ENCODE results near the gene FIBP.

FIBP gene

GRCh38 chr11:65887723-65888162 is 528 bp downstream of the FIBP start:
- DNase-seq = no peak

- no peak for DNase-seq
Measured at GRCh38 chr11:65886826-65887722, 1.2 kb downstream of the FIBP start.

- DNase-seq = no peak
Measured at GRCh38 chr11:65885808-65886536, 2.3 kb downstream of the FIBP start.

DNA sequence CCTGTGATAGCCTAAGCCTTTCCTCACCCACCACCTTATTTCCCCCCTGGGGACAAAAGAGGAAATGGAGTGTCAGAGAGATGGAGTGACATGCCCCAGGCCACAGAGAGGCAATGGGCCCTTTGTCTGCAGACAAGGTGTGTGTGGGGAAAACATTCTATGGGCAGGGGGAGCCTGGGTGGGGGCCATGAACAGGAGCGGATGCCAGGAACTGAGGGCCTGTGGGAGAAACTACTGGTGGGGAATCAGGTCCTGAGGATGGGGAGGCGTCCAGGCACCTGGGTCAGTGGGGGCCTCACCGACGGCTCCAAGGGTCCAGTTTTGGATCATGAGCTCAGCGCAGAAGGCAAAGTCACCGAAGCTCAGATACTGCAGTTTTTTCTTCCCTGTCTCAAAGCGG is 3.0 kb downstream of the FIBP start:
- DNase-seq = no peak

- peak; percentile 63 for DNase-seq
Measured at GRCh38 chr11:65884716-65885092, 3.6 kb downstream of the FIBP start.

DNA sequence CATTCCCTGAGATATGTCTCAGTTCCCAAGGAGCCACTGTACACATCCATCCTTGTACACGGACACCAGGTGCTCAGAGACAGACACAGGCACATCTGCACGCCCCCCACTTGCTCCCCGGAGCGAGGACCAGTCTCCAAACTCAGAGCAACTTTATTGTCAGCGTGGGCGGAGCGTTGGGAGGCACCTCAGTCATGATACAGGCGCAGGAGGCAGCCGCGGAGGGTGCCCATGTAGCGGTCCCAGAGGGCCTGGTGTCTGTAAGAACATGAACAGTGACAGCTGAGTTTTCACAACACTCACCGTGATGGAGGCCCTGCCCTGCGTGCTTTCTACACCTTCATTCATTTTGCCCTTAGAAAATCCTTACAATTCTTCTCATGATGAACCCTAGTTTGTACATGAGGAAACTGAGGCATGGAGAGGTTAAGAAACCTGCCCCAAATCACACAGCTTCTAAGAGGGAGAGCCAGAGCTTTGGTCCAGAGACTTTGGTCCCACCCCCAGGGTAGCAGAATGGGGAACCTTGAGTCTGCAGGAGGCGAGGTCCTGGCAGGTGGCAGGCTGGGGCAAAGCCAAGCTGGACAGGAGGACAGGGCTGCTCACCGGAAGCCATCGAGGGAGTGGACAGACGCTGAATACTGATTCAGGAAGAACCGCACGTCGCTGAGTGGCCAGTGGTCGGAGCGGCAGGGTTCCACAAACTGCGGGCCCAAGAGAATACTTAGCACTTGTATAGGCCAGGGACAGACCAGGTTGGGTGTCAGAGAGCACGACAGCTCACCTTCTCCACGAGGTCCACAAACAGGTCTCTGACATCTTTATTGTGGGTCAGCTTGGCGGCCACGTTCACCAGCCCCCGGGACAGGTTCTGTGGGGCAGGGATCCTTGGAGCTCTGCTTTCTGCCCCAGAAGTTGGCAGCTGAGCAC is 4.2 kb downstream of the FIBP start:
- DNase-seq = no peak

GRCh38 chr11:65883058-65883761 is 5.1 kb downstream of the FIBP start:
- DNase-seq = no peak

DNA sequence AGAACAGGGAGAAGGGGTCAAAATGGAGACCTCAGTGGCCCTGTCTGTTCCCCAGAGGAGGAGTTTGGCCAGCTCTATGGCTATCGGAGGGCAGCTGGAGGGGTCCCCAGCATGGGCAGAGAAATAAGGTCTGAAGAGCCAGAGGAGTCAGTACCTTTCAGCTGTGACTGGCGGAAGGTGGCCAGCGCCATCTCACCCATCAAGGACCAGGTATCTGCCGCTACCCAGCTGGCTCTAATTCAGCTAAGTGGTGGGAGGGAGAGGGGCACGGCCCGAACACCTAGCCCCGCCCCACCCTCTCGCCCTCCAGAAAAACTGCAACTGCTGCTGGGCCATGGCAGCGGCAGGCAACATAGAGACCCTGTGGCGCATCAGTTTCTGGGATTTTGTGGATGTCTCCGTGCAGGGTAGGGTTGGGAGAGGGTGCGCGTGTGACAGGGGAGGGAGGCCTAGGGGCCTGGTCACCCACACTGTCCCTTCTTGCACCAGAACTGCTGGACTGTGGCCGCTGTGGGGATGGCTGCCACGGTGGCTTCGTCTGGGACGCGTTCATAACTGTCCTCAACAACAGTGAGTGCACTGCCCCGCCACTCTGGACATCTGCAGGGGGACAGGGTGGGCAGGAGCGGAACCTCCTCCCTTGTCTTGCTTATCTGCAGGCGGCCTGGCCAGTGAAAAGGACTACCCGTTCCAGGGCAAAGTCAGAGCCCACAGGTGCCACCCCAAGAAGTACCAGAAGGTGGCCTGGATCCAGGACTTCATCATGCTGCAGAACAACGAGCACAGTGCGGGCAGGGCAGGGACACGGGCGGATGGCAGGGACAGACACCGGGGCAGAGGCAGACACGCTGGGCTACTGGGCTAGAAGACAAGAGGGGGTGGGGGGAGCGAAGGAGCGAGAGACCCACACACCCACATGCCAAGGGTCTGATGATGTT is 5.9 kb downstream of the FIBP start:
- DNase-seq = no peak

DNA sequence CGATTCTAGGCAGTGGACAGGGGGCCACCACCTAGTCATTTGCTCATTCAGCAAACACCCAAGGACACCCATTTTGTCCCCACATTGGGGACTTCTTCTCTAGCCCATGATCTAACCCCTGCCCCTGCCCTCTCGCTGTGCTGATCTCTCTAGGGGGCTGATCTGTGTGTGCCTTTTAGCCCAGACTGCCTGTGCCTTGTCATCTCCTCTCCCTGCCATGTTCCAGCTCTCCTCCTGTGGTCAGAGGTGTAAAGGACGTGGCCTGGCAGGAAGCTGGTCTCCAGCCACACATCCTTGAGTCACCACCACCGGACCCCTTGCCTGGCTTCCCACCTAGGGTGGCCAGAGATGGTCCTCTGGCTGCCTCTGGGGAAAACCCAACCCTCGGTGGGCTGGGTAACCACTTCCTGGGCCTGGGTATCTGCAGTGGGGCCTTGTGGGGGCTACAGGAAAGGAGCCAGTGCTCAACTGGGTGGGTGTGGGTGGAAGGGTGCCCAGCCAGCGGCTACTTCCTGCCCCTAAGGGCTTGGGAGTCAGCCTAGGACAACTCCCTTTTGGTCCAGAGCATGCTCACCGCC is 7.3 kb downstream of the FIBP start:
- no peak for DNase-seq

GRCh38 chr11:65880027-65880426 is 8.2 kb downstream of the FIBP start:
- DNase-seq = no peak

DNA sequence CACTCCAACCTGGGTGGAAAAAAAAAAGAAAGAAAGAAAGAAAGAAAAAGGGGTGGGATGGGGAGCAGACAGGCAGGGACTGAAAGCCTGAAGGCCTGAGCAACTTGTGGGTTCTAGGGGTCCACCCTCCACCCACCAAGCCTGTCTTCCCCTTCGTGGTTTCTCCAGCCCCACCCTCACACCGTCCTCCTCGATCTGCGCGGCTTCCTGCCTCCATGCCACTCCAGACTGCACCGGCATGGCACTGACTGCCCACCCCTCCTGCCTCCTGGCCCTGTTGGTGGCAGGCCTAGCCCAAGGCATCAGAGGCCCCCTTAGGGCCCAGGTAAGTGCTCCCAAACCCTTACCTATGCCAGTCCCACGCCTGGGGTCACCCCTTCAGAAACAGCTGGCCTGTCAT is 8.7 kb downstream of the FIBP start, which contains the start of gene CTSW:
Gene CTSW (plus strand): TSS at position 221 of the 400 bp plus-strand sequence. CDS start 18 bp downstream, at position 239.
- DNase-seq = no peak

DNA sequence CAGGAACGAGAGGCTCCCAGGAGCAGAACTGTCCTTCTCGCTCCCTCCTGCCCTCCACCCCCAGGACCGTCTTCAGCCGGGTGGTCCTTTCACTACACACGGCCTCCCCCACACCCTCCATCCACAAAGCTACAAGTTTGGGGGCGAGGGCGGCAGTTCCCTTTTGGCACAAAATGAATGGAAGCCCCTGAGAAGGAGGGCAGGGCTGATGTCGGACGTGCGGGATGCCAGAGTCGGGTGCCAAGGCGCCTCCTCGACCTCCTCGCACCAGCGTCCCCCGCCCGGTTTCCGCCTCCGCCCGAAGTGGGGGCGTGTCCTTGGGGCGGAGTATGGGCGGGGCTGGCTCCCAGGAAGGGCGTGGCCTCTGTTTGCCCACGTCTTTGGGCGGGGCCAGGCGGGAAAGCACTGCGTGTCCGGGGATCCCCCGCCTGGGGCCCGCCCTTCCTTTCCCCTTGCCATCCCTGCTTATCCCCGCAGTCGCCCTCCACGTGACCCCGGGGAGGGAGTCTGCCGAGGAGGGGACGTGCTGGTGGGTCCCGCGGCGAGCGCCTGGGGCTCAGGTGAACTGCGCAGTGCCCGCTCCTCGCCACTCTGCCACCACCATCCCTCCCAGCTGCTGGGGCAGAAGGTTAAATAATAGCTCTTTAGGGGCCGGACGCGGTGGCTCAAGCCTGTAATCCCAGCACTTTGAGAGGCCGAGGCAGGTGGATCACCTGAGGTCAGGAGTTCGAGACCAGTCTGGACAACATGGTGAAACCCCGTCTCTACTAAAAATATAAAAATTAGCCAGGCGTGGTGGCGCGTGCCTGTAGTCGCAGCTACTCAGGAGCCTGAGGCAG is 14.7 kb downstream of the FIBP start:
- peak; percentile 86 for DNase-seq

- no peak for DNase-seq
Measured at GRCh38 chr11:65872586-65873317, 15.5 kb downstream of the FIBP start, which contains the start of gene EFEMP2. Gene EFEMP2, minus strand, starts transcription at chr11:65872800. Its CDS starts 446 bp downstream, at chr11:65872354.

DNA sequence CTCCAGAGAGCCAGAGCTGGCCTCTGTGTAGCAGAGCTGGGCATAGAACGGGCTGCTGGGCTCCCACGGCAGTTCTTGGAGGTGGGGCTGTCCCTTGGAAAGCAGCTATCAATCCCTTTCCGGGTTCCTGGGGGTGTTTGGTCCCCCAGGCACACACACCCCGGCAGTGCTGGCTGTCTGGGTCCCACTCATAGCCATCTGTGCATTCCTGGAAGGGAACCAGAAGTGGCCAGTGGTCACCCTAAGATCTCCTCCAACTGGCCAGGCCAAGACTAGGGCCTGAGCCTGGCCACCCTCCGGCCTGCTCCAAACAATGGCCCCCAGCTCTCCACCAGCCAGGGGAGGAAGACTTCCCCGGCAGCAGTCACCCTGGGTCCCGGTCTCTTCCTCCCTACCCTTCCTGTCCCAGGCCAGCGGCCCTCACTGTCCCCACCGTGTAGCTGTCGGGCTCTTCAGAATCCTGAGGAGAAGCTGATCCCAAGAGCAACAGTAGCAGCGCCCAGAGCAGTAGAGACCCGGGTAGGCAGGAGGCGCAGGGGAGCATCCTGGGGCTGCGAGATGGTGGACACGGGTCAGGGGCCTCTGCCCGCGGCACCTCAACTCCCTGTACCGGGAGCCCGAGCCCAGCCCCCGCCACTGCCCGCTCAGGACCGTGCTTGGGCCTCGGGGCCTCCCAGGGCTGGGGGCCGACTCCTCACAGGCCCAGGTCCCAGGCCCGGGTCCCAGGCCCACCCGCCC is 16.3 kb downstream of the FIBP start:
- DNase-seq = no peak

DNA sequence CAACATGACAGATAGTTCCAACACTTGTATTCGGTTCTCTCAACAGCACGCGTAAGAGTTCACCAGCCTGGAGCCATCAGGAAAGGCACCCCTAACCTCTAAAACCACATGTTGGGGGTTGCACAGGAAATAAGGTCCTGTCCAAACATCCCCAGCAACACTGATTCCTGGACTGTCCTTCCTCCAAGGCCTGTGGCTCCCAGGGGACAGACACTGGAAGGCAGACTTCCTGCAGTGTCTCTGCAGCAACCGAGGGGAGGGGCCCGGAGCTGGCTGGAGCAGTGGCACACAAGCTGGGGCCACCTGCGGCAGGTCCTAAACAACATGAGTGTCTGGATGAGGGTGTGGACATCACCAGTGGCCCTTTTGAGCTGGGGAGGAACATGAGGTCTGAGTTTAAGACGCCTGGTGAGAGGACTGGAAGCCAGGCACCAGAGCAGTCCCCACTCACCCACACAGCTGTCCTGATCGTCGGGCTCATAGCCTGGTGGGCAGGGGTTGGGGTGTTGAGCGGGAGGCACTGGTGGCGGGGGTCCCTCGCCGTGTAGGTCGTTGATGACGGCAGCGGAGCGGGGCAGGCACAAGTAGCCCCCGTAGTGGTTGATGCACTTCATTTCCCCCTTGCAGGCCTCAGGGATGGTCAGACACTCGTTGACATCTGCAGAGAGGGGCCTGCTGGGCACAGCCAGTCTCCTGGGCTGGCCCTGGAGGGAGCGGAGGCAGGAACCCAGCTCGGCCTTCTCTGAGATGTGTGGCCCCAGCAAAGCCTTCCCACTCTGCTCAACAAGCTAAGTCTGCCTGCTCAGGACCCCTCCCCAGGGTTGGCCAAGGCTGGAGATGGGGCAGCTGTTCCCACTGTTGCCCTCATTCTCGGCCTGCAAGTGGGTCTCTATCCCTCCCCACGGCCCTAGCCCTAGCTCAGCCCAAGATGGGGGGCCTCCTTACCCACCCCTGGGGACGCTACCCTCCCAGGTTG is 17.3 kb downstream of the FIBP start:
- no peak for DNase-seq

DNA sequence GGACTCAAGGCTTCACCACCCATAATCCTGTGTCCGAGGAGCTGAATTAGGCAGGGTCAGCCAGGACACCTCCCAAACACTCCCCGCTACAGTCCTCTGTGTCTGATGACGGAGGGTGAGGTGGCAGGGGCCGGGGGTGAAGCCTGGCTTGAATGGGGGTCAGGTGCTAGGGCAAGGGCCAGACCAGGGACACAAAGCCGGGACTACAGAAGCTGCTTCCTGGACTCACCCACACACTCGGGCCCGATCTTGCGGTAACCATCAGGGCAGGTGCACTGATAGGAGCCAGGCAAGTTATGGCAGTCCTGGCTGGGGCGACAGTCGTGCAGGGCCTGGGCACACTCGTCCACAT is 18.0 kb downstream of the FIBP start:
- DNase-seq = no peak

All from NCI-H1105 treated with DMSO at 0.1 percent for 48 hours (cell line).